ENCODE measurements around the gene SLC9C1.

DNA sequence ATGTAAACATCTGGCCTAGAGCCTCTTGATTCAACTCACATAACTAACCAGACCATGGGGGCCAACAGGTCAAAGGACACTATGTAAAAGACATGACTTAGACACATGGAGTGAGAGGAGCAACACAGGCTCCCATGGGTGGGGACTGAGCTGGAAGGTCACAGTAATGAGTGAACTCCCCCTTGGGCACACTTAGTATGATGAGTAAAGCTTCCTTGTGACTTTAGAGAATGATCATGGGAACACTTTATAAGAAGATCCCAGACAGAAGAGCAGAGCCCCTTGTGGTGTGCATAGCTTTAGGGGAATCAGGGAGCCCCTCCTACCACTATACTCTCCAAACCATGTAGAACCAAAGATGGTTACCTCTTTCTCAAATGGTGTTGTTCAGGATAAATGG is 171.1 kb downstream of the SLC9C1 start:
- TF ChIP-seq, protein P1, sequence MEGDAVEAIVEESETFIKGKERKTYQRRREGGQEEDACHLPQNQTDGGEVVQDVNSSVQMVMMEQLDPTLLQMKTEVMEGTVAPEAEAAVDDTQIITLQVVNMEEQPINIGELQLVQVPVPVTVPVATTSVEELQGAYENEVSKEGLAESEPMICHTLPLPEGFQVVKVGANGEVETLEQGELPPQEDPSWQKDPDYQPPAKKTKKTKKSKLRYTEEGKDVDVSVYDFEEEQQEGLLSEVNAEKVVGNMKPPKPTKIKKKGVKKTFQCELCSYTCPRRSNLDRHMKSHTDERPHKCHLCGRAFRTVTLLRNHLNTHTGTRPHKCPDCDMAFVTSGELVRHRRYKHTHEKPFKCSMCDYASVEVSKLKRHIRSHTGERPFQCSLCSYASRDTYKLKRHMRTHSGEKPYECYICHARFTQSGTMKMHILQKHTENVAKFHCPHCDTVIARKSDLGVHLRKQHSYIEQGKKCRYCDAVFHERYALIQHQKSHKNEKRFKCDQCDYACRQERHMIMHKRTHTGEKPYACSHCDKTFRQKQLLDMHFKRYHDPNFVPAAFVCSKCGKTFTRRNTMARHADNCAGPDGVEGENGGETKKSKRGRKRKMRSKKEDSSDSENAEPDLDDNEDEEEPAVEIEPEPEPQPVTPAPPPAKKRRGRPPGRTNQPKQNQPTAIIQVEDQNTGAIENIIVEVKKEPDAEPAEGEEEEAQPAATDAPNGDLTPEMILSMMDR (IDR thresholded peaks at IDR 0.05; ENCODE audit: low read length) = no peak
- TF ChIP-seq EZH2 (IDR thresholded peaks at IDR 0.05; ENCODE audit: borderline replicate concordance, low read length) = no peak

Data from OCI-LY1 (cell line).